GM06990 (cell line): ENCODE results near the gene DNAH2.

ENCODE experiments used
- DNase-seq: peaks from one replicate; pipeline ENCODE4 v3.0.0-alpha.2; 2011; ENCODE audit not compliant: insufficient read length; ENCODE audit errors: extremely low read depth
- H3K27me3 ChIP-seq: replicated peaks from 2 replicates; pipeline ENCODE4 v1.6.0; 2011; ENCODE audit warnings: low read length; ENCODE audit not compliant: control insufficient read depth, insufficient read depth
- H3K36me3 ChIP-seq: 2 replicates; pipeline ENCODE4 v1.5.1; 2011; ENCODE audit warnings: low read length; ENCODE audit not compliant: control insufficient read depth, insufficient read depth
- H3K4me3 ChIP-seq: replicated peaks from 2 replicates; pipeline ENCODE4 v1.5.1; 2011; ENCODE audit warnings: low read depth, mild to moderate bottlenecking, control low read depth, low read length
- CTCF ChIP-seq: IDR thresholded peaks from 2 replicates; pipeline ENCODE4 v1.5.1; 2011; ENCODE audit warnings: low read length, control low read depth, mild to moderate bottlenecking, inconsistent platforms; ENCODE audit not compliant: insufficient read depth, poor library complexity, severe bottlenecking

Gene DNAH2

GRCh38 chr17:7763919-7764318 lies 46.4 kb downstream of the DNAH2 start:
- no peak overlapping the region for H3K4me3 ChIP-seq
- no peak for DNase-seq
- H3K36me3 ChIP-seq: no peaks in the 10 kb centered on the region
- H3K27me3 ChIP-seq: no peaks in the 10 kb centered on the region; the same call in 1 of the 2 replicates
- no peak for TF ChIP-seq CTCF

GRCh38 chr17:7767004-7767403 lies 49.5 kb downstream of the DNAH2 start:
- TF ChIP-seq CTCF: no peak
- no peak for DNase-seq
- H3K36me3 ChIP-seq: no peaks in the 10 kb centered on the region
- no peaks in the 10 kb centered on the region; the same call in 1 of the 2 replicates for H3K27me3 ChIP-seq
- H3K4me3 ChIP-seq: no peak overlapping the region

DNA sequence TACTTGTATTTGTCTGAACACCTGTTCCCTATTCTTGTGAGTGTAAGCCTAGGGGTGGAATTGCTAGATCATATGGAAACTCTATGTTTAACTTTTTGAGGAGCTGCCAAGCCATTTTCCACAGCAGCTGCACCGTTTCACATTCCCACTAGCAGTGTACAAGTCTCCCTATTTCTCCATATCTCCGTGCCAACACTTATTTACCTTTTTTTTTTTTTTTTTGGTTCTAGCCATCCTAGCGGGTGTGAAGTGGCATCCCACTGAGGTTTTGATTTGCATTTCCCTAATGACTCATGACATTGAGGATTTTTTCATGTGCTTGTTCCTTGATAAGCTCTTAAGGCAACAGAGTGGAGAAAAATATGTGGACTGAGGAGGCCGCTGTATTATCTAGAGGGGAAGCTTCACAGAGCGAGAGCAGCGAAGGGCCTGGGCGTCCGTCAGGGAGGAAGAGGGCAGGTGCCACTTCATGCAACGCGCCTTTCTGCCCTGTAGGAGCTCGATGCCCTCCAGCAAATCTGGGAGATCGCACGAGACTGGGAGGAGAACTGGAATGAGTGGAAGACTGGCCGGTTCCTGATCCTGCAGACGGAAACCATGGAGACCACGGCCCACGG lies 50.0 kb downstream of the DNAH2 start:
- Histone ChIP-seq H3K36me3 (no peaks in the 10 kb centered on the region), H3K27me3 (no peaks in the 10 kb centered on the region; the same call in 1 of the 2 replicates), H3K4me3 (no peak overlapping the region)
- no peak for DNase-seq
- no peak for TF ChIP-seq CTCF

- no peak for TF ChIP-seq CTCF
- no peaks in the 10 kb centered on the region; the same call in 1 of the 2 replicates for H3K27me3 ChIP-seq
- H3K4me3 ChIP-seq: no peak overlapping the region
- H3K36me3 ChIP-seq: no peaks in the 10 kb centered on the region
- no peak for DNase-seq
These were observed 52.3 kb downstream of the DNAH2 start for GRCh38 chr17:7769854-7770253.

GRCh38 chr17:7774055-7774521 lies 56.5 kb downstream of the DNAH2 start:
- H3K27me3 ChIP-seq: no peaks in the 10 kb centered on the region; the same call in 1 of the 2 replicates
- no peak overlapping the region for H3K4me3 ChIP-seq
- no peak for TF ChIP-seq CTCF
- no peaks in the 10 kb centered on the region for H3K36me3 ChIP-seq
- no peak for DNase-seq
